HG03064 (cell line): Measurements from ENCODE around the gene C1QA.
"Not testable (repeated sequence)": the region's sequence is repeated elsewhere in the genome, so short reads cannot be mapped to it uniquely, and the experiment has no call there.

Experiments used
- ATAC-seq: cut with Tn5 transposase; IDR thresholded peaks from one replicate; pipeline ENCODE4 v1.9.1; 2021; ENCODE audit warnings: low read depth; ENCODE audit not compliant: unreplicated experiment

Gene C1QA

GRCh38 chr1:22668840-22669239 lies 32.4 kb downstream of the C1QA start:
- not testable (repeated sequence) for ATAC-seq

- no peak for ATAC-seq
Measured at GRCh38 chr1:22670352-22670975, 34.0 kb downstream of the C1QA start.

- ATAC-seq, result no peak
Measured at GRCh38 chr1:22671999-22672398, 35.6 kb downstream of the C1QA start.

GRCh38 chr1:22673486-22674409 lies 37.3 kb downstream of the C1QA start:
- no peak for ATAC-seq

- ATAC-seq, result no peak
Measured at GRCh38 chr1:22674410-22674749, 38.0 kb downstream of the C1QA start.

- ATAC-seq, result not testable (repeated sequence)
Measured at GRCh38 chr1:22676151-22676550, 39.7 kb downstream of the C1QA start.

- ATAC-seq, result no peak
Measured at GRCh38 chr1:22676916-22677583, 40.6 kb downstream of the C1QA start.

GRCh38 chr1:22677931-22678896 lies 41.8 kb downstream of the C1QA start:
- no peak for ATAC-seq

GRCh38 chr1:22680726-22681125 lies 44.3 kb downstream of the C1QA start:
- no peak for ATAC-seq

GRCh38 chr1:22681556-22682276 lies 45.3 kb downstream of the C1QA start:
- no peak for ATAC-seq

- ATAC-seq, result no peak
Measured at GRCh38 chr1:22683547-22683946, 47.1 kb downstream of the C1QA start.

- ATAC-seq, result no peak
Measured at GRCh38 chr1:22685591-22686059, 49.2 kb downstream of the C1QA start.

- ATAC-seq, result no peak
Measured at GRCh38 chr1:22687191-22687590, 50.8 kb downstream of the C1QA start.

GRCh38 chr1:22688466-22688865 lies 52.0 kb downstream of the C1QA start:
- ATAC-seq, result no peak
